Activated effector memory CD4-positive, alpha-beta T cell treated with anti-CD3 and anti-CD28 coated beads, Interleukin-2, amount 50 U/mL, for 16 hours (primary cell): ENCODE results near the gene PARVB.

Source experiments
- DNase-seq: peaks from one replicate; pipeline ENCODE4 v3.0.0-alpha.2; 2020

PARVB gene

DNA sequence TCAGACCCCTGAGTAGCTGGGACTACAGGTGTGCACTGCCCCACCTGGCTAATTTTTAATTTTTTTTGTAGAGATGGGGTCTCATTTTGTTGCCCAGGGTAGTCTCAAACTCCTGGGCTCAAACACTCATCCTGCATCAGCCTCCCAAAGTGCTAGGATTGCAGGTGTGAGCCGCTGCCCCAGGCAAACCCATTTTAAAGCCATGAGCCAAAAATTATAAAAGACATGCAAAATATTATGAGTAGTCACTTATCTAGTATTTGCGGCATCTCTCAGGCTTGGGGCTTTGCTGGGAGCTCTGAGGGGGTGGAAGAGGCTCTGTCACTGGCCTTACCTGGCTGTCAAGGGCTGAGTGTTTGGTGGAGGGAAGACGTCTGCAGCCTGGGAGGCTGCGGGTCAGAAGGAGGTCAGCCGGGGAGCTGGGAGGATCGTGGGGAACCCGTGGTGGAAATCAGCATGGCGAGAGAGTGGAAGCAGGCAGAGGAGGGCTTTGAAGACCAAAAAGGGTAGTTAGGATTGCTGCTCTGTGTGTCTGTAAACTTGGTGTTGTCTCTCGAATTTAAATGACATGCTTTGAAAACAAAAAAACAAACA is 87.6 kb downstream of the PARVB start:
- no peak for DNase-seq

DNA sequence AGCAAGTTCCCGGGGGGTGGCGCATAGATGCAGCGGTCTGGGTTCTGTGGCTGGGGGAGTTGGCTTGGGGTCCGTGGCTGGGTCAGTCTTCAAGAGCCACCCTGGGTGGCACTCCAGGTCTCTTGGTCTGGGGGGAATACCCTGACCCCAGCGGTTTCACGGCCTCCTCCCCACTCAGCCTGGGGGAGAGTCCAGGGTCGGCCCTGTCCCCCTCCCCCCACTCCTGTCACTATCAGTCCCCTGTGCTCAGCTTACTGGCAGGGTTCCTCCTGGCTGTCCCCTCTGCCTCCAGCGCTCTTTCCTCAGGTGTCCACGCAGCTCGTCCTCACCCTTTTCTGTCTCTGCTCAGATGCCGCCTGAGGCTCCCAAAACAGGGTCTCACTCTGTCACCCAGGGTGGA is 88.1 kb downstream of the PARVB start:
- no peak for DNase-seq

DNA sequence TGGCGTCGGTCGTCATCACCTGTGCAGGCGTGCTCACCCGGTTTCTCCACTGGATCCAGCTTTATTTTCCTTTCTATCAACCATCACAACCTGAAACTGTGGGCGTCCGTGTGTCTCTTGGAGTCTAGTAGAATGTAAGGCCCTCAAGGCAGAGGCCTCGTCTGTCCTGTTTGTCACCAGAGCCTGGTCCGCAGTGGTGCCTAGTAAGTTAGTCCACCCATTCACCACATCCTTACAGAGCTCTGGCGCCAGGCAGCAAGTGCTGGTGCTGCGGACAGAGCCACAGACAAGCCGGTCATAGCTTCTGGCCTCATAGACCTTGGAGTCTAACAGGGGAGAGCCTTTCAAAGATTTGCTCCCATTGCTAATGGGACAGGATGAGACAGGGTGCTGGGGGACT is 92.2 kb downstream of the PARVB start:
- no peak for DNase-seq

DNA sequence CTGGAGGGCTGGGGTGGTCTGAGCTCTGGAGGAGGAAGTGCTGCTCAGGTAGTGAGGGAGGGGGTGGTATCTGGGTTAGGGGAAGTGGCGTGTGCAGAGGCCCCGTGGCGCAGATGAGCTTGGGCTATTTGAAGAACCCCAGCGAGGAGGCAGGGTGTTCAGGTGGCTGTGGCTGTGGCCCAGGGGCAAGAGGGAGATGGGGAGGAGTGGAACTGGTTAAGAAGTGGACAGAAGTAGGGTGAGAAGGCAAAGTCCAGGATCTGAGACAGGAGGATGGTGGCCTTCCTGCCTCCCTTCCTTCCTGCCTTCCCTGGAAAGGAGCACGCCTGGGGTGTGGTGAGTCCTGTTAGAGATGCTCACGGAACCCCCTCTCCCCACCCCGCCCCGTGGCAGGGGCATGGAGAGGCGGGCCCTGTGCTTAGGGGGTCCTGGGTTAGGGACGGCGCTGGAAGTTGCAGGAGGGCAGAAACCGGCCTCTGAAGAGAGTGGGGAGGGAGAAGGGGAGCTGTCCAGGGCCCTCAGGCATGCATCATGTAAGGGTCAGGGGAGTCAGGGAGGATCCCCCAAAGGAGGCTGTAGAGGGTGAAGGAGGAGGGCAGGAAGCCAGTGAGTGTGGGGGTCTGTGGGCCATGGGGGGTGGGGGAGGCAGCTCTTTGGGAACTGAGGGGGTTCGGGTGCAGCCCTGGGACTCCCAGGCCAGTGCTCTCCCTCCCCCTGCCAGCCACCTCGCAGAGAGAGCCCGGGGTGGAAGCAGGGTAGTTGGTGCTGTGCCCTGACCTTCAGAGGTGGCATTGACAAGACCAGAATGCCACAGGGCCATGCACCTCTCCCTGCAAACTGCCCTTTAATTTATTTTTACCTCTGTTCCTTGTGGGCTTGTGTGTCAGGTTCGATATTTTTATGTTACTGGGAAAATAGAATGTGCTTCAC is 92.9 kb downstream of the PARVB start:
- DNase-seq: no peak

DNA sequence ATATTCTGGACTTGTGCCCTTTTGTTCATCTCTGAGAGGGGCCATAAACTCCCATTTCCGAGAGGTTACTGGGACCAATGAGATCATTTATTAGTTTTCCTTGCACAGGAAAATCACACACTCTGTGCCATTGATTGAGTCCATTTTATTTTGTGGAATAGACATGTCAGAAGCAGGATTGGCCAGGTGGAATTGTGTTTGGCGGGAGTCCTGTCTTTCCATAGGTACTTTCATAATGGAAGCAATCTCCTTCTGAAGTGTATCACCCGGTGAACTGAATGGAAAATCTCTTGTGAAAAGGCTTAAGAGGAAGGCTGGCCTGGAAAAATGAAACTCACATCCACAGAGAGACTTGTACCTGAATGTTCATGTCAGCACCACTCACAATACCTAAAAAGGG is 93.6 kb downstream of the PARVB start:
- DNase-seq: no peak

DNA sequence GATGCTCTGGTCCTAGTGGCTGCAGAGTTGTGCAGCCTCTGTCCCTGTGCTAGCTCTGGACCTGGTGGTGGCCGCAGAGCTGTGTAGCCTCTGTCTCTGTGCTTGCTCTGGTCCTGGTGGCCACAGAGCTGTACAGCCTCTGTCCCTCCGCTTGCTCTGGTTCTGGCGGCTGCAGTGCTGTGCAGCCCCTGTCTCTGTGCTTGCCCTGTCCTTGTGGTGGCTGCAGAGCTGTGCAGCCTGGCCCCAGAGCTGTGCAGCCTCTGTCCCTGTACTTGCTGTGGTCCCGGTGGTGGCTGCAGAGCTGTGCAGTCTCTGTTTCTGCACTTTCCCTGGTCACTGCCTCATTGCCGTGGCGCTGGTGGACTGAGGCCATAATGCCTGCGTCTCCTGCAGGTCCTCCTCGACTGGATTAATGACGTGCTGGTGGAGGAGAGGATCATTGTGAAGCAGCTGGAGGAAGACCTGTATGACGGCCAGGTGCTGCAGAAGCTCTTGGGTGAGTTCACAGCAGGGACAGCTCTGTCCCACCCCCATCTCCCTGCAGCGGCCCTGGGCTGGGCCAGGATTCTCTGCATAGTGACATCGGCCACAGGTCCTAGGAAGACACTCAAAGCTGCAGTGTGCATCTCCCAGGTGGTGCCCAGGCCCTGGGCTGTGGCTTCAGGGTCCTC is 94.7 kb downstream of the PARVB start:
- no peak for DNase-seq

DNA sequence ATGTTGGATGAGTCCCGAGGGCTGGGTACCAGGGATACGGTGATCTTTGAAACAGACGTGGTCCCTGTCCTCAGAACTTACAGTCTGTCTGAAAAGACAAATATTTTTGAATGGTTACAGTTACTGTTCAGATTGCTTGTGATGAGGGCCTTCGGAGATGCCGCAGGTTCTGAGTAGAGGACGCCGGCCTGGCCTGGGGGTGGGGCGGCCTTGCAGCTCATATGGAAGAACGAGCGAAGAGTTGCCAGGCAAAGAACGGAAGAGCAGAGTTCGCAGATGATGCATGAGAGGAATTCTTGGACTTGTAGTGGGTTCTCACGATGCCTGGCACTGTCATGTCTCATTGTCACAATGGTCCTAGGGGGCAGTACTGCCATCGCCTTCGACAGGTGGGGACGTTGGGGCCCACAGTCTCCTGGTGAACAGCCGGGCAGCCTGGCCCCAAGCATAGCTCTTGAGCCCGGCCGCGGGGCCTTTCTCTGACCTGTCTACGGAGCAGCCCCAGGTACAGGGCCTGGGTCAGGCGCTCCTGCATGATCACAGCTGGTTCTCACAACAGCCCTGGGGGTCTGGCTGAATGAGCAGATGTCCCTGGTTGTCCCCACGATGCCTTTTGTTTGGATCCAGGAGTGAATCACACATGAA is 95.7 kb downstream of the PARVB start:
- no peak for DNase-seq

DNA sequence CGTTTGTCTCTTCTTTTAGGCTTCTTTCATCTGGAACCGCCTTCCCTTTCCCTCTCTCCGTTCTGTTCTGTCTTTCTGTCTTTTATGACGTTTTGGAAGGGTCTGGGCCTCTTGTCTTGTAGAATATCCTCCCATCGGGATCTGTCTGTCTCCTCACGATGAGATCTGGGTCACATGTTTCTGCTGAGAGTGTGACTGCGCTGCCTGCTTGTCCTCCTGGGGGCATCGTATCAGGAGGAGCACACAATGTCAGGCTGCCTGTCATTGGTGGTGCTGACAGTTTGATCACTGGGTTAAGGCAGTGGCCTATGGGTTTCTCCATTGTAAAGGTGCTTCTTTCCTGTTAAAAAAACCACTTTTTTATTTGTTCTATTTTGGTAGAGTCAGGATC is 96.2 kb downstream of the PARVB start:
- DNase-seq: no peak

DNA sequence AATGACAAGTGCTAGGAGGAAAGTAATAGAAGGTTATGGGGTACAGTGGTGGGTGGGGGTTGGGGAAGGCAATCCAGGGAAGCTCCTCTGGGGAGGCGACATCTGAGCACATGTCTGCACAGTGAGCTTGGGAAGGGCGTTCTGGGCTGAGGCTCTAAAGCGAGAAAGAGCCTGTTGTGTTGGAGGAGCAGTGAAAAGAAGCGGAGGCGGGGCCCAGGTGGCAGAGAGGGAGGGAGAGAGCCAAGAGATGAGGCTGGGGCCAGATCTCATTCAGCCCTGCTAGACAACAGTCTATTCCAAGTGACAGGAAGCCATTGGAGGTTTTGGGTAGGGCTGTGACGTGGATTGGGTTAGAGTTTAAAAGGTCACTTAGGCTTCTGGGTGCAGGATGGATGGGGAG is 101.3 kb downstream of the PARVB start:
- DNase-seq: no peak

DNA sequence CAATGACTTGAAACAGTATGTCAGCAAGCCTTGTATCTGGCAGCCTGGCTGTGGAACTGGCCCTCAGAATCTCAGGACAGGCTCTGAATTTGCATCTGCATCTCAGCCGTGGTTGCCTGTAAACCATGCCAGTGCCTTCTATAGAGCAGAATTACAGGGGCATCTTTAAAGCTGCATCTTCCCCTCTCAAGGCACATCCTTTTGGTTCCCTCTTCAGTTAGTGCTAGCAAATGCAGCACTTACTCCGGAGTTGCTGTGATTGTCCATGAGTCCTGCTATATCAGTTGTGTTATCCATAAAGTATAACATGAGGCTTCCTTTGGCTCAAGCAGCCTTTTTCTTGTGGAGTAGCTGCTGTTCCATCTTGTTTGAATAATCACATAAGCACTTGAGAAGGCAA is 102.7 kb downstream of the PARVB start:
- no peak for DNase-seq

DNA sequence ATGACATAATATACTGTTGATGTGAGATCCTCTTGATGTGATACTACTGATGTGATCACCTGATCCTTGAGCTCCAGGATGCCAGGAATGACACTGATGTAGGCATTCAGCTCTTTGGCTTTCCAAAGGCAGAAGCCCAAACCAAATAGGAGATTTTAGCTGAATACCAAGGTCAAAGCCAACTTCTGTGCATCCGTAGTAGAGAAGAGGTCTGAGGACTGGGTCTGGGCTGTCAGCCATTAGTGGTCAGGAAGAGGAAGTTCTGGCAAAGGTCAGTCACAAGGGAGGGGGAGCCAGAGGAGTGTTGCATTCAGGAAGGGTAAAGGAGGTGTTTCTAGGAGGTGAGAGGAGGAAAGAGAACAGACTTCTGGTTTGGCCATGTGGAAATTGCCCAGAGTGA is 103.3 kb downstream of the PARVB start:
- no peak for DNase-seq

DNA sequence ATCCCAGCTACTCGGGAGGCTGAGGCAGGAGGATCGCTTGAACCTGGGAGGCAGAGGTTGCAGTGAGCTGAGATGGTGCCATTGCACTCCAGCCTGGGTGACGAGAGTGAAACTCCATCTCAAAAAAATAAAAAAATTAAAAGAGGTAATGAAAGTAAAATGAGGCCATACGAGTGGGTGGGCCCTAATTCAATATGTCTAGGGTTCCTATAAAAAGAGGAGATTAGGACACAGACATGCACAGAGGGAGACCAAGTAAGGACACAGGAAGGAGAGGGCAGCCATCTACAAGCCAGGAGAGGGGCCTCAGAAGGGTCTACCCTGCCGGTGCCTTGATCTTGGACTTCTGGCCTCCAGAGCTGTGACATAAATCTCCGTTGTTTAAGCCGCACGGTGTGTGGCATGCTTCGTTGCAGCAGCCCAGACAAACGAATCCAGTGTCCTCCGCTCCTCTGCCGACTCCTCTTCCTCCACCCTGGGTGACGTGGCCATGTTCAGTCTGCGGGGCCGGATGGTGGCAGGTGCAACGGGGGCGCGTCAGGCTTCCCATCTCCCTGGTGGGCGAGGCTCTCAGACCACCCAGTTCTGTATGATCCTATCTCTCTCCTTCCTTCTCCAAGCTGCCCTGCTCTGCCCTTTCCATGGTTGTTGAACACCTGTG is 105.0 kb downstream of the PARVB start:
- DNase-seq: no peak

DNA sequence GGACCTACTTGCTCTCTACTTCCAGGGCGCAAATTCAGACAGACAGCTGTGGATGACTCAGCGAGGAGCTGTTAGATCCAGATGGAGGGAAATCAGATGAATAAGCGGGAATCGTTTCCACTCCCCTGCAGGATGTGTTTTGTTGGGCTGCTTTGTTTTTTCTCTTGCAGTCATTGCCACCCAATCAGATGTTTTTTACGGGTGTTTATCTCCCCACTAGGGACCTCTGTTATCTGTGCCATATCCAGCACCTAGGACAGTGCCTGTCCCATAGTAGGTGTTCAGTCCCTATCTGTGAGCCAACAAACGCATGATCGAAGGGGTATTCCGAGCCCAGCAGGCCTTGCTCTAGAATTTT is 105.5 kb downstream of the PARVB start:
- no peak for DNase-seq

DNA sequence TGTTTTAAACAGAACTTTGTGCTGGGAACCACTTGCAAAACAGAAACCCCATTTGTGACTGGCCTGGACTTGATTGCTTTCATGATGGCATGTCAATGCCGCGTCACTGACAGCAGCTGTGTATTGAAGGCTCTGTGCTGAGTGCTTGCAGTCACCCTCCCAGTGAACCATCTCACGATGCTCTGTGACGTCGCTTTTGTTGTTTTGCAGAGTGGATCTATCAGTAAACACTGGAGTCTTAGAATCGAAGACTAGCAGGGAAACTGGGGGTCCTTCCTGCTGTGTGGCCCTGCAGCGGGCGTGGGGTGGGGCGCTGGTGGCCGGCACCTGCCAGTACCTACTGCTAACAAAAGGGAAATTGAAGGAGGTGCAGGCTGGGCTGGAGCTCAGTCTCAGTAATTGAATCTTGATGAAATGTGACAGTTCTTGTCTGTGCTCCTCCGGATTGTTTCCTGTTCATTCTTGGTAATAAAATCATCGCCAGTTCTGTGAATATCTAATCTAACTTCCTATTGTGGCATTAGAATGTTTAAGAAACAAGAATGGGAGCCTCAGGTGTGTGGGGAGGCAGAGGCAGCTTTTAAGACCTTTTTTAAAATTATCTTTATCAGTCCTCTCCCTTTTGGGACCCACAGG is 106.1 kb downstream of the PARVB start:
- DNase-seq: no peak

DNA sequence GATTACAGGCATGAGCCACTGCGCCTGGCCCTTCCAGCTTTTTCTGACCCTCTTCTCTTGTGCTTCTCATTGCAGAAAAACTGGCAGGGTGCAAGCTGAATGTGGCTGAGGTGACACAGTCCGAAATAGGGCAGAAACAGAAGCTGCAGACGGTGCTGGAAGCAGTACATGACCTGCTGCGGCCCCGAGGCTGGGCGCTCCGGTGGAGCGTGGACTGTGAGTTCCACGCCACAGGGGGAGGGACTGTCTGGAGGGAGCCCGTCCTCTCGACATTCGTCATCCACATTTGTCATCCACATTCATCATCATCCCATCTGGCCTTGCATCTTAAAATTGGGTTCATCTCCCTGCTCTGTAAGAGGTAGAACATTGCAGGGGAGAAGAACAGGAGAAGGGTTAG is 107.3 kb downstream of the PARVB start:
- no peak for DNase-seq

DNA sequence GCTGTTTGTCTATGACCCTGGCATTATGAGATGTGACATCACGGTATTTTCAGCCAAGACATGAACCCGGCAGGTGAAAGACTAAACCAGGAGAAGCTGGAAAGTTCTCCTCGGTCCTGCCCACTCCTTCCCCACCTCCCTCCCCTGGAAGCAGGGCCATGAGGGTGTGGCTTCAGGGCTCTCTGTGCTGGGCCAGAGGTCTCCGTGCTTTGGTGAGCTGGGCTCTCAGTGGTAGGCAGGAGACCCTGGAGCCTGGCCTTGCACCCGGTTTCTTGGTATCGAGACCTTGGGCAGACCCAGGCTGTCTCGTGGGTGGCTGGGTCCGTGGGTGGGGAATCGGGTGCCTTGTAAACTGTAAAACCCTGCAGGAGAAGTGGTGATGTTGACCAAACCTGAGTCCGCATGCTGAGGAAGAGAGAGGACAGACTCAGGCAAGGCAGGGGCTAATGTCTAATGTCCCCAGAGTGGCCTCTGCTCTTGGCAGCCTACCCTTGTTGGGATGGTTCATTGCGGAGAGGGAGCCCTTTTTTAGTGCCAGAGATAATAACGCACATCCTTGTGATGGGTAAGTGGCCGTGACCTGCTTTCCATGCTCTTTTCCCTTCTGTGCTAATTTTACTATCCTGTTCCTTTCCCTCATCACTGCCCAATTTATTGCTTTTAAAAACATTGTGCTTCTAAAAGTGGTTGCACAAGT is 108.0 kb downstream of the PARVB start:
- DNase-seq: no peak

DNA sequence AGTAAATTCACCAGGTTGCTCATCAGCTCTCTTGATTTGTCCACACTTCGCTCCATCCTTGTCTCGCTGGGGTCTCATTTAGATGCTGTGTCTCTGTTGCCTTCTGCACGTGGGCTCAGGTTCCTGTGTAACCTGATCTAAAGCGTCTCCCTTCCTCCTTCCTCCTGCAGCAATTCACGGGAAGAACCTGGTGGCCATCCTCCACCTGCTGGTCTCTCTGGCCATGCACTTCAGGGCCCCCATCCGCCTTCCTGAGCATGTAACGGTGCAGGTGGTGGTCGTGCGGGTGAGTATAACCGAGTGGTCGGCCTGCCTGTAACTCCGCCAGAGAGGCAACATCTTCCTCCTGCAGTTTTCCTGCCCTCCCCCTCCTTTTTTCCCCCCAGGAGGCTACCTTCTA is 108.6 kb downstream of the PARVB start:
- no peak for DNase-seq

DNA sequence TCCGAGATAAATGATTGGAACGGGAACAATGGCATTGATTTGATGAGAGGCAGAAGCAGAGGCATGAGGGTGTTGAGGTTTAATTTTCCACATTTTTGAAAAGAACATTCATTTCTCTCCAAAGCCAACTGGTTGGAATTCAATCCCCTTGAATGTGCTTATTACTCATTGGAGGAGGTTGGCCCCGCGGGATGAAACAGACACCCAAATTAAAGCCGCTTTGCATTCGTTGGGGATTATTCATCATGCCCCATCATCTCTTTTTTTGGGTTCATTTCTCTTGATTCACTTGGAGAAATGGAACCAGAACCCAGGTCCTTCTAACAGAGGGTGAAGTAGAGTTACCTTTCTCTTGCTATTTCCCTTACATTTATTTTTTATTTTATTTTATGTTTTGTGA is 109.1 kb downstream of the PARVB start:
- no peak for DNase-seq

DNA sequence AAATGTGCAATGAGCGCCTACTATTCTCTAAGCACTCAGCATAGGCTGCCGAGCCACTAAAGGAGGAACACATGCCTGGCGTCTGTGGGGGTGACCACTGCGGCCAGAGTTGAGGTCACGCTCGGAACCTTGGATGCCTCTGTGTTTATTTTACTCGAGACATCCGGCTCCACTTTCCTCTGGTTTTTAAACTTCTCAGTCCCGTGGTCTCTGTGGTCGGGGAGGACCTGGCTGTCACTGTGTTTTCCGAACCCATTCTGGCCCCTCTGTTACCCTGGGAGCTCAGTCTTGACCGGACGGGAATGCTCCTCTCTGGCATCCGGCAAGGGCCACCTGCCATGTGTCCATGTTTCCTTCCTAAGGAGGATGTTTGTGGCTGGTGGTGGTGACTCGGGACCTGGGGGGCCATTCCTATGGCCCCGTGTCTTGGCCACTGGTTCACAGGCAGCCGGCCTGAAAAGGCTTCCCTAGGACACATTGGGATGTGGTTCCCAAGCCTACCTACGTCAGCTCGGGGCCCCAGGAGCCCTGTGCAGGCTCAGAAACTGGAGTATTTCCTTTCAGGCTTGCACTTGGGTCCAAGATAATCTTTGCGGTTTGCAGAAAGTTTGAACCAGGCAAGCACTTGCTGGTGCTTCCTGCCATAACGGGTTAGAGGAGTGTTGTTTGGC is 109.9 kb downstream of the PARVB start:
- peak; percentile 56 for DNase-seq

DNA sequence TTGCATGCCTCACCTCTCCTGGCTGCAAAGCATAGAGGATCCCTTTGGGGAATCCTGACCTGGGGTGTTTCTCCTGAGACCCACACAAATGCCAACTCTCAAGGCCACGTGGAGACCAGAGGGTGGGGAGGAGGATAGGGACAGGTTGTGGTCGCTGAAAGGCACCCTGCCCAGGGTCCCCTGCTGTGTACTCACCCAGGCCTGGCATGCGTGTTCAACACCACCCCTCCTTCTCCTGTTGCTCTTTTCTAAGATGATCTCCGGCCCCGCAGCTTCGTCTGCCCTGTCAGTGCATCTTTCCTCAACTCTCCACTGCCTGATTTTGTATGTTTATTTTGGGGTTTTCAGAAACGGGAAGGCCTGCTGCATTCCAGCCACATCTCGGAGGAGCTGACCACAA is 112.0 kb downstream of the PARVB start:
- DNase-seq: no peak

DNA sequence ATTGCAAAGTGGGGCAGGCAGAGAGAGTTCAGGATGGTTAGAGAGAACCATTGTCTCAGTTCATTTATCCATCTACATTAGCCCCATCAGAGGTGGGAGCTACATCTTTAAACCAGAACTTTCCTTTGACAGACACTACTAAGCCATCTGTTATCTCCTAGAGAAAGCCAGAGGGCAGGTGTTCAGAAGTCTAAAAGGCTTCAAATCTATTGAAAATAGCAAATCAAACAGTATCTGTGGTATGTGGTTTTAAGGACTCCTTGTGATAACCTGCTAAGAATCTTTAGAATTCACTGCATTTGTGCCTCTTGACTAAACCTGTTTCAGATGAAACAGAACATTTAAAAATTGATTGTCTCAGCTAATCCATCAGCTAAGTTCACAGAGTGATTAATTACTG is 112.7 kb downstream of the PARVB start:
- no peak for DNase-seq
